Measurements from ENCODE around the gene SORBS2. TPM values are rescaled to one million over a fixed set of nuclear protein-coding genes. Genes with fewer than 3 reads are reported as not detected.

SORBS2 gene
- total RNA-seq, 1 experiment from 2014 or later, result 17.4 TPM

DNA sequence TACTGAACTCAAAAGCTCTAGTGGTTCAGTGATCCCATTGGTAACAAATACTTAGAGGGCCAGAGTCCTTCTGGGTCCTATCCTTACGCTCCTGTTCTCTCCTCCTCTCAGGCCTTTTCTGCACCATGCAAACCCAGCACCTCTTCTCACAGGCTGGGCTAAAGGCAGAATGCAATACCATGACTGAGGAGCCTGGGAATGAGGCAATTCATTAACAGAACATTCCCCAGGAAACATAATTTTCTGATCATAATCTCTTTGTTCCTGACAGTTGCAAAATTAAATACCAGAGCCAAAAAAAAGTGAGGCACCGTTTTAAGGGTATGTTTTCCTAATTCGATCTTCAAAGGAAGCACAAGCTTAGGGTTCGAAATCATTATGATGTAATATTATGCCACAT, 9.0 kb downstream of the SORBS2 start:
- H3K4me3 ChIP-seq, result no peak overlapping the region
- H3K9me3 ChIP-seq (replicated peaks), result no peaks in the 10 kb centered on the region
- no peak for DNase-seq (ENCODE audit: low read depth in 1 of 2, low spot score in 2 of 2)
- H3K36me3 ChIP-seq, result no peaks in the 10 kb centered on the region
- H3K27ac ChIP-seq, result no peak overlapping the region
- H3K27me3 ChIP-seq (replicated peaks), result no peaks in the 10 kb centered on the region
- H3K4me1 ChIP-seq (replicated peaks), result no peaks in the 10 kb centered on the region

DNA sequence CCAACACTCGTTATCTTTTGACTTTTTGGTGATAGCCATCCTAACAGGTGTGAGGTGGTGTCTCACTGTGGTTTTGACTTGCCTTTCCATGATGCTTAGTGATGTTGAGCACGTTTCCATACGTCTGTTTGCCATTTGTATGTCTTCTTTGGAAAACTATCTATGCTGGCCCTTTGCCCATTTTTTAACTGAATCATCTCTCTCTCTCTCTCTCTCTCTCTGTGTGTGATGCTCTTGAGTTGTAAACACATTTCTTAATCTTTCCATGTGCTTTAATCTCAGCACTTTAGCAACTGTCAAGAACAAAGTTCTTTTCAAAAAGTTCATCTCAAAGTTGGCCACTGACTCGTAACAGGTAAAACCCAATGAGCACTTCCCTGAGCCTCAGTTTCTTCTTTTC, 10.5 kb downstream of the SORBS2 start:
- no peaks in the 10 kb centered on the region for H3K9me3 ChIP-seq (replicated peaks)
- H3K4me1 ChIP-seq (replicated peaks), result no peaks in the 10 kb centered on the region
- H3K27ac ChIP-seq, result no peak overlapping the region
- no peaks in the 10 kb centered on the region for H3K36me3 ChIP-seq
- no peak for DNase-seq (ENCODE audit: low read depth in 1 of 2, low spot score in 2 of 2)
- H3K4me3 ChIP-seq, result no peak overlapping the region
- no peaks in the 10 kb centered on the region for H3K27me3 ChIP-seq (replicated peaks)

DNA sequence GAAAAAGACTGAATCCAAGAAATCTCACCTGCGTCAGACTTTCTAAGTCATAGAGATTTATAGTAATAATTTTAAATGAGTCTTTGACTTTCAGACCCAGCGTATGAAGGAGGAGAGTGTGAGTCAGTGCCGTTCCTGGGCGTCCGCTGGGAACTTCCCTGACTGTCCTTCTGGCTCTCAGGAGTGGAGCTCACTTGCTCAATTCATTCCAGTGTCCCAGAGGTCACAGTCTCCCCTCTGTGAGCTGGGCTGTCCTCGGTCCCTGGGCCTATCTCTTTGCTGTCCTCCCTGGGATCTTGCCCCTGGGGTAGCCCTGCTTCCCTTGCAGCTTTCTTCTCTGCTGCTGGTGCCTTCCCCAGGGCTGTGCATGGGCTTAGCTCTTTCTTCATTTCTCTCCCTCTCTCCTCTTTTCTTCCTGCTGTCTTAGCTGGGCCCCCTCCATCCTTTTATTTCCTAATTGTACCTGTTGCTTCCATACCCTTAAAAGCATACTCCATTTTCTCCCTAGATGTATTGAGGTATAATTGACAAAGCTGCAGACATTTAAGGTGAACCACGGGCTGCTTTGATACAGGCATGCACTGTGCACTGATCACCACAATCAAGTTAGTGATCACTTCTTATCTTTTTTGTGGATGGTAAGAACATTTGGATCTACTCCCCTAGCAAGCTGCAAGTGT, 11.6 kb downstream of the SORBS2 start:
- Histone ChIP-seq H3K27ac (no peak overlapping the region), H3K36me3 (no peaks in the 10 kb centered on the region), H3K27me3 (replicated peaks) (no peaks in the 10 kb centered on the region), H3K4me3 (no peak overlapping the region), H3K4me1 (replicated peaks) (peaks cover 6% of the 10 kb centered on the region), H3K9me3 (replicated peaks) (no peaks in the 10 kb centered on the region)
- DNase-seq (ENCODE audit: low read depth in 1 of 2, low spot score in 2 of 2), result no peak

DNA sequence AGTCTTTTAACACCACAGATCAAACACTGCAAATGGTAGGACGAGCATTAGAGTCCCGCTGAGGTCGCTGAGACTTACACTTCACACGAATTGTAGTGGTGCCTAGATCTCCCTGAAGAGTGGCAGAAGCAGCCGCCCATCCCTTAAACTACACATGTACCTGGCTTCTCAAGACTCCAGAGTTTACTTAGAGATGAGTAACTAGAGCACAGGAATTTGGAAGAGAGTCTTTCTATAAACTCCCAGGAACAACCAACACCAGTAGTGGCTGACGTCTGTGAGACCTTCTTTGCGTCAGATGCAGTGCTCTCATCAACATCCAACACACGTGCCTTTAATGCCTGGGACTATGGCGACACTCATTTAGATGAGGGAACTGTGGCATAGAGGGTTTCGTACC, 12.6 kb downstream of the SORBS2 start:
- no peaks in the 10 kb centered on the region for H3K9me3 ChIP-seq (replicated peaks)
- no peaks in the 10 kb centered on the region for H3K36me3 ChIP-seq
- DNase-seq (ENCODE audit: low read depth in 1 of 2, low spot score in 2 of 2), result no peak
- H3K4me1 ChIP-seq (replicated peaks), result peaks cover 10% of the 10 kb centered on the region
- H3K27me3 ChIP-seq (replicated peaks), result no peaks in the 10 kb centered on the region
- no peak overlapping the region for H3K27ac ChIP-seq
- no peak overlapping the region for H3K4me3 ChIP-seq

DNA sequence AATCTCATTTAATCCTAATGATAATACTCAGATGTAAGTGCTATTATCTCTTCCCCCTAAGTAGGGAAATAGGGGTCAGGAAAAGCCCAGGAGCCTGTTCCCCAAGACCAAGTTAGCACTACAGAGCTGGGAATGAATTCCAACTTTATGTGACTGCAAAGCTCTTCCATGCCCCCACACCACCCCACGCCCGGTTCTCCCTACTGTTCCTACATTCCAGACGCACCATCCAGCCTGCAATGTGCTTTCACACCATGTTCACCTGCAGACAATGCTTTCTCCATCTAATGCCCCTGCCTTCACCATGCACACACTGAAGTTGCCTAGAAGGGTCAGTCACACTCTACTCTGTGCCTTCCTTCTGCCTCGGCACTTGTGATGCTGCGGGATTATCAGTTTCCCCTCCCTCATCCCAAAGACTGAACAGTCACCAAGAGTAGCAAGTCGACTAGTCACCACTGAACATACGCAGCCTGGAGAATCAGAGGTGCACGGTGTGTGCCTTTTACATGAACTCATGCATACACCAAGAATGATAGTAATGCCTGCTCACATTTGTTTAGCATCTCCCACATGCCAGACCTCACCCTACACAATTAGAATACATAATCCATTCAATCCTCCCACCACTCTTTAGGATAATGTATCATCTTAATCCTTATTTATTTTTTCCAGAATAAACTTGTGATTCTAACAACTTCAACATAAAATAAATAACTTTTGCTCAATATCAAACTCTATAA, 14.2 kb downstream of the SORBS2 start:
- Histone ChIP-seq H3K4me1 (replicated peaks) (peaks cover 25% of the 10 kb centered on the region), H3K9me3 (replicated peaks) (no peaks in the 10 kb centered on the region), H3K36me3 (no peaks in the 10 kb centered on the region), H3K4me3 (no peak overlapping the region), H3K27ac (no peak overlapping the region), H3K27me3 (replicated peaks) (no peaks in the 10 kb centered on the region)
- DNase-seq (ENCODE audit: low read depth in 1 of 2, low spot score in 2 of 2), result no peak

DNA sequence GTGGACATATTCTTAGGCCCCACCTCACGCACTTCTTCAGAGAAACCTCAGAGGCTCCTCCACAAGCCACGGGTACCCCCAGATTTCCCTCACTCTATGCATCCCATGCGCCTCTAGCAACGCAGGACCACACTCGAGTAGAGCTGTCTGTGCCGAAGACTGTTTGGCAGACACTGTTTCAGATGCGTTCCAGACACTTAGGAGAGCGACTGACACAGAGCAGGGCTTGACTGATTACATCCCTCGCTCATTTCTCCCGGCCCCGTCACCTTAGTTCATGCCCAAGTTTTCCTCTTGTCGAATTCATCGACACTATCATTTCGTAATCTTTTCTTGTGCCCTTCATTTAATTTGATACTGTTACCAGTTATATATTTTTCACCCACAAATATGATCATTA, 15.0 kb downstream of the SORBS2 start:
- DNase-seq (ENCODE audit: low read depth in 1 of 2, low spot score in 2 of 2), result no peak
- H3K27me3 ChIP-seq (replicated peaks), result no peaks in the 10 kb centered on the region
- no peaks in the 10 kb centered on the region for H3K36me3 ChIP-seq
- peaks cover 32% of the 10 kb centered on the region for H3K4me1 ChIP-seq (replicated peaks)
- H3K27ac ChIP-seq, result no peak overlapping the region
- H3K4me3 ChIP-seq, result no peak overlapping the region
- no peaks in the 10 kb centered on the region for H3K9me3 ChIP-seq (replicated peaks)

DNA sequence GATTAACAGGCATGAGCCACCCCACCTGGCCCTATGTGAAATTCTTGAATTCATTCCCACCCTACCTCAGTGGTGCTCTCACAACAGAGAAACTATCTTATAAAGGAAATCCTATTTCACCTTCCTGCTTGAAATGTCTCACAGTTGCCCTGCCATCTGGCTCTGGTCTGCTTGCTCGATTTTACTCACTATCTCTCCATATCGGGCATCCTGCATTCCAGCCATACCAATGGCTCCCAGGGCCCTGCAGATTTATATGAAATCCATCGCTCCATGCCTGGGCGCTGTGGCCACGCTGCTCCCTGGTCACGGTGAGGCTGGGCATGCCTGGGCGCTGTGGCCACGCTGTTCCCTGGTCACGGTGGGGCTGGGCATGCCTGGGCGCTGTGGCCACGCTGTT, 15.8 kb downstream of the SORBS2 start:
- H3K27me3 ChIP-seq (replicated peaks), result no peaks in the 10 kb centered on the region
- no peak for DNase-seq (ENCODE audit: low read depth in 1 of 2, low spot score in 2 of 2)

DNA sequence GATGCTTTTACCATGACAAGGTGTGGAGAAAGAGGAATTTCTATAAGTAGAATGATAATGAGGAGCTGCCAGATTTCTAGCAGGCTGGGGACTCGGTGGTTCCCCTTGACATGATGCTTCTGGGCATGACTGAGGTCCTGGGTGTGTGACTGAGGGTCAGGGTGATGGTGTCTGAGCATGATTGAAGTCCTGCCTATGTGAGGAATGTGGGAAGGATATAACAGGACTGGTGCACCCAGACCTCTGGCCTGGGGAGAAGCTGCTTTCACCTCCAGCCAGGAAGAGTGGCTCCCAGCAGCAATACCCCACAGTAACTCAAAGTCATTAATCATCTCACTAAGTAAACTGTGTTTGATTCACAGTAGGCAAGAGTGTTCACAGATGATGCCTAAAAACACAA, 17.4 kb downstream of the SORBS2 start:
- Histone ChIP-seq H3K4me1 (replicated peaks) (peaks cover 40% of the 10 kb centered on the region), H3K36me3 (no peaks in the 10 kb centered on the region), H3K27ac (no peak overlapping the region), H3K9me3 (replicated peaks) (no peaks in the 10 kb centered on the region), H3K27me3 (replicated peaks) (no peaks in the 10 kb centered on the region), H3K4me3 (no peak overlapping the region)
- DNase-seq (ENCODE audit: low read depth in 1 of 2, low spot score in 2 of 2), result no peak

More for the DNA sequence above, 15.8 kb downstream of the SORBS2 start:
- Histone ChIP-seq H3K36me3 (no peaks in the 10 kb centered on the region), H3K4me3 (no peak overlapping the region), H3K4me1 (replicated peaks) (peaks cover 40% of the 10 kb centered on the region), H3K27ac (peak overlapping the region; percentile 26; the same call in 1 of the 2 replicates), H3K9me3 (replicated peaks) (no peaks in the 10 kb centered on the region)

DNA sequence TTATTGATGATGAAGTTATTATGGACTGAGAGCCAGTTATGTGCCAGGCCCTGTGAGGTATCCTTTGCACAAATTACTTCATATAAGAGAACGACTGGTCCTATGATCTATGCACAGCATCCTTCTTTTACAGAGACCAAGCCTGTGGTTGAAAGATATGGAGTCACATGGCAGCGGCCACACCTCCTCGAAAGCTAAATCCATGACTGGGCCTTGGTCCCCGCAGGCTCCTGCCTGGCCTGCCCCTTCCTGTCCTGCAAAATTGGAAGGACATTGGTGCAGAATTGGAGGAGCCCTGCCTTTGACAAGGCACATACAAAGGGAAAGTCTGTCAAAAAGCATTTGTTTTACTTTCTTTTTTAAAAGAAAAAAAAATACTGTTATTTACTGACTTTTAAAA, 18.3 kb downstream of the SORBS2 start:
- Histone ChIP-seq H3K27ac (no peak overlapping the region; the same call in 1 of the 2 replicates), H3K36me3 (no peaks in the 10 kb centered on the region)

DNA sequence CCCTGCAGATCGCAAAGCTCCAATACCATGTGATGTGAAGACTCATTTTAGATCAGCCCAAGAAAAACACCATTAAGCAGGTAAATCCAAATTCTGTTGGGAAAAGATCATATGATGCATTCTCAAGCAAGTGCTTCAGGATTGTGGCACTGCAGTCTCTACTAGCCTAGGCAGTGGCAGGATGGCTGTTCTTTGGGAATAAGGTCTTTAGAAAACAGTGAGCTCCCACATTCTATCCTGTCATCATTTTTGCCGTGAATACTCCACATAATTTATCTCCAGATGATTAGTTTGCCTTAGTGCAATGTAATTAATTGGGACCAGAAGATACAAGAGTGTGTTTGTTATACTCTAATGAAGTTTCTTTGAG, 18.9 kb downstream of the SORBS2 start:
- DNase-seq (ENCODE audit: low read depth in 1 of 2, low spot score in 2 of 2), result no peak
- peak overlapping the region; percentile 27 for H3K27ac ChIP-seq

More for the DNA sequence above, 18.3 kb downstream of the SORBS2 start:
- Histone ChIP-seq H3K27me3 (replicated peaks) (no peaks in the 10 kb centered on the region), H3K9me3 (replicated peaks) (no peaks in the 10 kb centered on the region), H3K4me3 (no peak overlapping the region), H3K4me1 (replicated peaks) (peaks cover 40% of the 10 kb centered on the region)
- DNase-seq (ENCODE audit: low read depth in 1 of 2, low spot score in 2 of 2), result no peak

DNA sequence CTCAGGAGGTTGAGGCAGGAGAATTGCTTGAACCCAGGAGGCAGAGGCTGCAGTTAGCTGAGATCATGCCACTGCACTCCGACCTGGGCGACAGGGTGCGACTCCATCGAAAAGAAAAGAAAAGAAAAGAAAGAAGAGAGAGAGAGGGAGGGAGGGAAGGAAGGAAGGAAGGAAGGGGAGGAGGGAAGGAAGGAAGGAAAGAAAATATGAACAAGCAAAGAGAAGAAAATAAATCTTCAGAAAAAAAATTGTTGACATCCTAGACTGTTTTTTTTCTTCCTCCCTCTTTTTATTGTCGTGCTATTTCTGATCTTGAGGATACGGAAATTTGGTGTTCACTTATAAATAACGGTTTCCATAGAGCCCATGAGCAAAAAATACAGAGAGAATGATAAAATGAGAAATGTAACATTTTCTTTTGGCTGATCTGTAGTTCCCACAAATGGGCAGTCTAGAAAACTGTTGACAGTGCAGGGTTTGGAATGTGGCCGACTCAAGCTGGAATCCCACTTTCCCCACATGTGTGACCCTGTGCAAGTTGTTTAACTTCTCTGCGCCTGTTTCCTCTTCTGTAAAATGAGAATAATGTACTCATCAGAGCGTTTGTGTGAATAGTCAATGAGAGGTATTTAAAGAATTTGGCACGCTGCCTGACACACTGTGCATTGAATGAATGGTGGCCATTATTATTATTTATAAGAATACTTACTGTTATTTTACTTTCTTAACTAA, 19.4 kb downstream of the SORBS2 start:
- H3K4me3 ChIP-seq, result no peak overlapping the region
- peak overlapping the region; percentile 84 for H3K27ac ChIP-seq
- H3K27me3 ChIP-seq (replicated peaks), result no peaks in the 10 kb centered on the region
- peak; percentile 81 to 88 for DNase-seq (ENCODE audit: low read depth in 1 of 2, low spot score in 2 of 2)
- no peaks in the 10 kb centered on the region for H3K36me3 ChIP-seq
- no peaks in the 10 kb centered on the region for H3K9me3 ChIP-seq (replicated peaks)
- H3K4me1 ChIP-seq (replicated peaks), result peaks cover 40% of the 10 kb centered on the region

More for the DNA sequence above, 18.9 kb downstream of the SORBS2 start:
- H3K9me3 ChIP-seq (replicated peaks), result no peaks in the 10 kb centered on the region
- H3K4me3 ChIP-seq, result no peak overlapping the region
- H3K36me3 ChIP-seq, result no peaks in the 10 kb centered on the region
- H3K4me1 ChIP-seq (replicated peaks), result peaks cover 40% of the 10 kb centered on the region
- no peaks in the 10 kb centered on the region for H3K27me3 ChIP-seq (replicated peaks)

DNA sequence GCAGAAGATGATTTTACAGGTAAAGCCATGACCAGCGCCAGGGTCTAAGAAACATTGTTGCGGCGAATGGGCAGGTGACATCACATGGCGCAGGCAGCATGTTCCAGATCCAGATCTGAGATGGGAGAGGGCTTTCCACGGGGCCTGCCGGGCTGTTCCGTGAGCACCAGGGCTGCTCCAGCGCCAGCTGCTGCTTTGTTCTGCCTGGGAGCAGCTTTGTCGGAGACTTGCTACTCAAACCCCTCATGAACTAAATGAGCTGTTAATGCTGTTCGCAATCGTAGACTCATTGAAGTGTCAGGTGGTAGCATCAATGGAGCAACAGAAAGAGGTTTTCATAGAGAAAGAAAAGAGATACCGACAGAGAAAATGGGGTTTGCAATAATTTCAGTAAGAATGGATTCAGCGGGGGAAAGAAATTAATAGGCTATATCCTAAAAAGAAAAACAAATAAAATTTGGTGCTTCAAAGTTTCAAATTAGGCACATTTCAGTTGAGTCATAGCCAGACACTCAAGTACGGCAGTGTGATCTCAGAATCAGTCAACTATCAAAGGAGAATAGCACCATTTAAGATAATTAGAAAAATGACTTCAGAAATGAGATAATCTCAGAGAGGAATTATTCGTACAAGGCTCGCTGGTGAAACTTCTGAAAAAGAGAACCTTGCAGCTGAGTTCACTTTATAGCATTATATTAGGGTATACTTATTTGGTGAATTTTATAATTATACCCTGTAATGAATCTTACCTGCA, 23.9 kb downstream of the SORBS2 start:
- no peak overlapping the region for H3K27ac ChIP-seq
- no peak overlapping the region for H3K4me3 ChIP-seq
- H3K36me3 ChIP-seq, result no peaks in the 10 kb centered on the region
- DNase-seq (ENCODE audit: low read depth in 1 of 2, low spot score in 2 of 2), result no peak
- H3K27me3 ChIP-seq (replicated peaks), result no peaks in the 10 kb centered on the region
- H3K9me3 ChIP-seq (replicated peaks), result no peaks in the 10 kb centered on the region
- peaks cover 18% of the 10 kb centered on the region for H3K4me1 ChIP-seq (replicated peaks)

DNA sequence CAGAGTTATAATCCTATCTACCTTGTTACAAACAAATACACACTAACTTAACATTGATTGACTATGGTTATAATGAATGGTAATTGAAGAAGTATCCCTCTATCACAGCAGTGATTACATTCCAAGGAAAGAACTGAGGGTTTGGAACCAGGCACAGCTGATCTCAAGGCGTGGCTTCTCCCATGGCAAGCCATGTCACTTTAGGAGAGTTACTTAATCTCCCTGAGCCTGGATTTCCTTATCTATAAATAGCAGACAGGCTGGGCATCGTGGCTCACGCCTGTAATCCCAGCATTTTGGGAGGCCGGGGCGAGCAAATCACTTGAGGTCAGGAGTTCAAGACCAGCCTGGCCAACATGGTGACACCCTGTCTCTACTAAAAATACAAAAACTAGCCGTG, 25.6 kb downstream of the SORBS2 start:
- Histone ChIP-seq H3K27me3 (replicated peaks) (no peaks in the 10 kb centered on the region), H3K9me3 (replicated peaks) (no peaks in the 10 kb centered on the region), H3K4me3 (no peak overlapping the region), H3K36me3 (no peaks in the 10 kb centered on the region), H3K27ac (no peak overlapping the region), H3K4me1 (replicated peaks) (peaks cover 13% of the 10 kb centered on the region)
- DNase-seq (ENCODE audit: low read depth in 1 of 2, low spot score in 2 of 2), result no peak
